WI38 (cell line): ENCODE data around the gene MTMR6.

Experiments used
- H3K4me3 ChIP-seq: 2 replicates; pipeline ENCODE4 v1.5.1; 2011; ENCODE audit warnings: low read depth, mild to moderate bottlenecking, control low read depth, low read length
- CTCF ChIP-seq: IDR thresholded peaks from 2 replicates; pipeline ENCODE4 v1.5.1; 2012; ENCODE audit warnings: low read depth, mild to moderate bottlenecking, control low read depth, low read length

MTMR6 gene

GRCh38 chr13:25233861-25234260 is 53.4 kb downstream of the MTMR6 start:
- TF ChIP-seq CTCF: no peak
- H3K4me3 ChIP-seq: no peak overlapping the region

GRCh38 chr13:25232937-25233515 is 54.3 kb downstream of the MTMR6 start:
- TF ChIP-seq CTCF: peak; percentile 30; the same call in 1 of the 2 replicates
- H3K4me3 ChIP-seq: no peak overlapping the region

- no peak overlapping the region for H3K4me3 ChIP-seq
- no peak for TF ChIP-seq CTCF
These were observed 55.8 kb downstream of the MTMR6 start for GRCh38 chr13:25231517-25231916.

GRCh38 chr13:25227690-25228089 is 59.6 kb downstream of the MTMR6 start:
- TF ChIP-seq CTCF: no peak
- H3K4me3 ChIP-seq: no peak overlapping the region

- TF ChIP-seq CTCF: no peak
- no peak overlapping the region for H3K4me3 ChIP-seq
These were observed 61.3 kb downstream of the MTMR6 start for GRCh38 chr13:25225970-25226369.

- no peak overlapping the region for H3K4me3 ChIP-seq
- no peak for TF ChIP-seq CTCF
These were observed 63.1 kb downstream of the MTMR6 start for GRCh38 chr13:25224151-25224550.

- no peak overlapping the region for H3K4me3 ChIP-seq
- no peak for TF ChIP-seq CTCF
These were observed 64.5 kb downstream of the MTMR6 start for GRCh38 chr13:25222740-25223139.
